CD4-positive, CD25-positive, alpha-beta regulatory T cell (primary cell): Measurements from ENCODE around the gene VPS54. TPM values are rescaled to one million over a fixed set of nuclear protein-coding genes. Genes with fewer than 3 reads are reported as not detected.

ENCODE experiments used
- ATAC-seq, 2 donors: fragments of 150-1000 bp; cut with Tn5 transposase; one replicate each; pipeline ENCODE4 v1.10.0; 2021; ENCODE audit warnings: low read depth in 2 of 2, moderate number of reproducible peaks in 2 of 2, moderate library complexity in 1 of 2
- DNase-seq, 3 donors: peaks; one replicate each; pipeline versions ENCODE4 v3.0.0 to v3.0.0-alpha.2; 2012 to 2022; ENCODE audit warnings: mixed read lengths in 1 of 3
- H3K27ac ChIP-seq: one replicate; pipeline ENCODE4 v1.7.0; 2013; ENCODE audit warnings: mild to moderate bottlenecking, low read length; ENCODE audit not compliant: insufficient read depth, poor library complexity, severe bottlenecking
- H3K27me3 ChIP-seq: one replicate; pipeline ENCODE4 v1.7.0; 2013; ENCODE audit warnings: low read length; ENCODE audit not compliant: control insufficient read depth, insufficient read depth
- H3K36me3 ChIP-seq: one replicate; pipeline ENCODE4 v1.7.0; 2013; ENCODE audit warnings: mild to moderate bottlenecking, low read length, moderate library complexity; ENCODE audit not compliant: control insufficient read depth, insufficient read depth
- H3K4me1 ChIP-seq: 2 replicates; pipeline ENCODE4 v1.7.0; 2013; ENCODE audit warnings: mild to moderate bottlenecking, low read length; ENCODE audit not compliant: insufficient read depth, control insufficient read depth, poor library complexity, severe bottlenecking
- H3K4me3 ChIP-seq: one replicate; pipeline ENCODE4 v1.7.0; 2013; ENCODE audit warnings: low read depth, mild to moderate bottlenecking, low read length, moderate library complexity
- H3K9me3 ChIP-seq, 2 experiments: 1 replicate in 1 of 2; 2 replicates in 1 of 2; pipeline ENCODE4 v1.7.0; 2013; ENCODE audit warnings: low read length in 2 of 2, mild to moderate bottlenecking in 1 of 2, moderate library complexity in 1 of 2; ENCODE audit not compliant: control insufficient read depth in 2 of 2
- H3K27ac Mint-ChIP-seq, 3 donors: one replicate each; pipeline ENCODE4 v1.8.0; 2020 to 2022; ENCODE audit warnings: mild to moderate bottlenecking in 3 of 3, mixed read lengths in 3 of 3, moderate library complexity in 2 of 3
- H3K27me3 Mint-ChIP-seq: one replicate; pipeline ENCODE4 v1.8.0; 2022; ENCODE audit warnings: mild to moderate bottlenecking, mixed read lengths
- H3K36me3 Mint-ChIP-seq: one replicate; pipeline ENCODE4 v1.8.0; 2020; ENCODE audit warnings: mixed read lengths
- H3K4me1 Mint-ChIP-seq, 4 donors: one replicate each; pipeline ENCODE4 v1.8.0; 2020 to 2022; ENCODE audit warnings: mixed read lengths in 4 of 4, mild to moderate bottlenecking in 1 of 4
- H3K4me3 Mint-ChIP-seq, 4 donors: one replicate each; pipeline ENCODE4 v1.8.0; 2020 to 2022; ENCODE audit warnings: mild to moderate bottlenecking in 4 of 4, mixed read lengths in 4 of 4, moderate library complexity in 3 of 4
- H3K9me3 Mint-ChIP-seq, 7 donors: one replicate each; pipeline ENCODE4 v1.8.0; 2020 to 2022; ENCODE audit warnings: mixed read lengths in 7 of 7, mild to moderate bottlenecking in 3 of 7, moderate library complexity in 2 of 7
- polyA plus RNA-seq, 4 donors: library from polyadenylated mRNA; unstranded; fragments of 300-500 nt; fragmentation: Illumina TruSeq; gene quantifications; one replicate each; pipeline ENCODE4 v1.2.3, GENCODE V29; 2021
- total RNA-seq: library from RNA; stranded (reverse); gene quantifications from one replicate; pipeline ENCODE4 v1.2.3, GENCODE V29; 2022

Gene VPS54
- total and polyA plus RNA-seq, 5 donors from 2014 or later, result 6.4 to 20.7 (median 12.2) TPM

DNA sequence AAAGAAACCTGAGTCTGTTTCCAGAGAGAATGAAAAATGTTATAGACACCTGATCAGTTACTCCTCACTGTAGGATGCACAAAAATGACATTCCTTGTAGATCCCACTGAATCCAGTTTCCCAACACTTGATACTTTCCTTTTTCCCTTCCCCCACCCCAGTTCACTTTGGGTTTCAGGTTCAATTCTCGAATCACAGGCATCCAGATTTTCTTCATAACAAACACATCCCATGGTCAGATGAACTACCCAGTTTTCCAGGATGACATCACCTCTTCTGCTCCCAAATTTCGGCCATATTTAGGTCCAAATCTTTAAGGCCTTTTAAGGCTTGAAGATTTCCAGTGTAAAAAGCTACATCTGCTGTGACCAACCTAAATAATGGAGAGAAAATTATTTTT, 126.1 kb downstream of the VPS54 start:
- Mint-ChIP-seq H3K27ac (peak overlapping the region in 2 of 3 donors; percentile 43 to 78), H3K36me3 (peaks cover 37% of the 10 kb centered on the region), H3K27me3 (no peaks in the 10 kb centered on the region), H3K4me1 (peaks cover 4 to 13% (median 11%) of the 10 kb centered on the region in 4 donors), H3K4me3 (no peak overlapping the region), H3K9me3 (no peaks in the 10 kb centered on the region)
- Histone ChIP-seq H3K9me3 (no peaks in the 10 kb centered on the region), H3K27me3 (no peaks in the 10 kb centered on the region), H3K4me3 (no peak overlapping the region), H3K36me3 (peaks cover 77% of the 10 kb centered on the region), H3K27ac (no peak overlapping the region), H3K4me1 (no peaks in the 10 kb centered on the region)
- no peak for DNase-seq
- ATAC-seq, result no peak

DNA sequence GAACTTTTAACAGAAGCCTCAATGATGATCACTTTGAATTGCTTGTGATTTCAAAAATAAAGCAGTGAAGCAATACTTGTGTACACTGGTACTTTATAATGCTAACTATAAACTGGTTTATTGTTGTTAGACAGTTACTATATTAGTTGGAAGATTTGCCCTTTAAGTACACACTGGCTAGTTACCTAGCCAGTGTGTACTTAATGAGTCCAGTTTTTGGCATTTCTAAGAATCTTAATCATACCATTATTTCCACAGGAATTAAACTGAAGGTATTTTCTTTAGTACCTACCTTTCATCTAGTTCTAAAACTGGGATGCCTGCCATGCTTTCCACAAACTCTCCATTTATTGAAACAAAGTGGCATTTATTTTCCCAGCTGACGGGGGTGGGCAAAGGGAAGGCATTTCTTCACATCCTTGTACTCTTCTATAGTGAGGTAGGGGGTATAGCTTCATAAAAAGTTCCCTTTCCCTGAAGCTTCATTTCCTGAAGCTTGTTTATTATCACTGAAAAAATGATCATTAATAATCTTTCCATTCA, 127.7 kb downstream of the VPS54 start:
- Histone ChIP-seq H3K9me3 (no peaks in the 10 kb centered on the region), H3K27ac (no peak overlapping the region), H3K27me3 (no peaks in the 10 kb centered on the region), H3K36me3 (peaks cover 79% of the 10 kb centered on the region), H3K4me3 (no peak overlapping the region), H3K4me1 (no peaks in the 10 kb centered on the region)
- peaks cover 4 to 18% (median 14%) of the 10 kb centered on the region in 4 donors for H3K4me1 Mint-ChIP-seq
- peak overlapping the region in 1 of 3 donors; percentile 71 for H3K27ac Mint-ChIP-seq
- no peaks in the 10 kb centered on the region for H3K27me3 Mint-ChIP-seq
- no peak for ATAC-seq
- no peak for DNase-seq
- H3K4me3 Mint-ChIP-seq, result no peak overlapping the region
- peaks cover 39% of the 10 kb centered on the region for H3K36me3 Mint-ChIP-seq
- no peaks in the 10 kb centered on the region for H3K9me3 Mint-ChIP-seq

DNA sequence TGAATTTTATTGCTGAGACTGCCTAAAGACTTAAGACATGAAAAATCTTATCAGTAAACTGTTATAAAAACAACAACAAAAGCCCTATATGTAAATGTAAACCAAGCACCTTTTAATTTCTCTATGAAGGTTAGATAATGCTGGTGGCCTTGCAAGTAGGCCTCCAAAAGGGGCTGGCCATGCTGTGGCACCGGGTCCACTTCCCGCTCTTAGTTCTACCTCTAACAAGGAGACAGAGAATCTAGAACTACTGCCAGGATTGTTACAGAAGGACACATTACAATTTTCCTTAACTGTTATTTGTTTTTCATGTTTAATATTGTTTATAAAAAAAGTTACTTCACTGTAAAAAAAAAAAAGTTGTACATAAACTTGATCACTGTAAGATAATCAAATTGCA, 128.6 kb downstream of the VPS54 start:
- no peak for DNase-seq
- Mint-ChIP-seq H3K4me1 (peaks cover 4 to 19% (median 12%) of the 10 kb centered on the region in 4 donors), H3K27ac (peak overlapping the region in 2 of 3 donors; percentile 71 to 75), H3K9me3 (no peaks in the 10 kb centered on the region), H3K4me3 (no peak overlapping the region), H3K36me3 (peaks cover 41% of the 10 kb centered on the region), H3K27me3 (no peaks in the 10 kb centered on the region)
- Histone ChIP-seq H3K9me3 (no peaks in the 10 kb centered on the region), H3K4me3 (no peak overlapping the region), H3K27ac (peak overlapping the region; percentile 7), H3K36me3 (peaks cover 84% of the 10 kb centered on the region), H3K4me1 (no peaks in the 10 kb centered on the region), H3K27me3 (no peaks in the 10 kb centered on the region)
- ATAC-seq, result no peak

- Histone ChIP-seq H3K4me1 (no peaks in the 10 kb centered on the region), H3K9me3 (no peaks in the 10 kb centered on the region), H3K27me3 (no peaks in the 10 kb centered on the region), H3K36me3 (peaks cover 94% of the 10 kb centered on the region), H3K27ac (peak overlapping the region; percentile 17), H3K4me3 (no peak overlapping the region)
- Mint-ChIP-seq H3K4me3 (no peak overlapping the region), H3K4me1 (peaks cover 8 to 19% (median 13%) of the 10 kb centered on the region in 4 donors), H3K27me3 (no peaks in the 10 kb centered on the region), H3K27ac (peak overlapping the region; percentile 8 to 48 (median 45)), H3K36me3 (peaks cover 38% of the 10 kb centered on the region), H3K9me3 (no peaks in the 10 kb centered on the region)
- peak; percentile 76 to 80 for ATAC-seq
- peak; percentile 12 to 69 (median 40) for DNase-seq
These were observed 130.5 kb downstream of the VPS54 start for GRCh38 chr2:63888490-63889402.

GRCh38 chr2:63888053-63888452, 131.2 kb downstream of the VPS54 start:
- Mint-ChIP-seq H3K4me1 (peaks cover 11 to 18% (median 15%) of the 10 kb centered on the region in 4 donors), H3K4me3 (no peak overlapping the region), H3K9me3 (no peaks in the 10 kb centered on the region), H3K27me3 (no peaks in the 10 kb centered on the region), H3K27ac (peak overlapping the region; percentile 40 to 53 (median 41)), H3K36me3 (peaks cover 39% of the 10 kb centered on the region)
- Histone ChIP-seq H3K27ac (peak overlapping the region; percentile 17), H3K4me1 (no peaks in the 10 kb centered on the region), H3K4me3 (no peak overlapping the region), H3K36me3 (peaks cover 94% of the 10 kb centered on the region), H3K27me3 (no peaks in the 10 kb centered on the region), H3K9me3 (no peaks in the 10 kb centered on the region)
- no peak for ATAC-seq
- no peak for DNase-seq

- Histone ChIP-seq H3K4me1 (no peaks in the 10 kb centered on the region), H3K27me3 (no peaks in the 10 kb centered on the region), H3K4me3 (no peak overlapping the region), H3K36me3 (peaks cover 91% of the 10 kb centered on the region), H3K27ac (no peak overlapping the region), H3K9me3 (no peaks in the 10 kb centered on the region)
- DNase-seq (no peak), ATAC-seq (no peak)
- Mint-ChIP-seq H3K27me3 (no peaks in the 10 kb centered on the region), H3K4me3 (no peak overlapping the region), H3K4me1 (peaks cover 24 to 31% (median 26%) of the 10 kb centered on the region in 4 donors), H3K9me3 (no peaks in the 10 kb centered on the region), H3K27ac (peak overlapping the region in 1 of 3 donors; percentile 74), H3K36me3 (peaks cover 50% of the 10 kb centered on the region)
These were observed 132.8 kb downstream of the VPS54 start for GRCh38 chr2:63886445-63886844.

GRCh38 chr2:63882395-63883105, 136.7 kb downstream of the VPS54 start:
- ATAC-seq (no peak), DNase-seq (no peak)
- H3K27me3 ChIP-seq, result no peaks in the 10 kb centered on the region
- H3K4me1 Mint-ChIP-seq, result peaks cover 16 to 47% (median 38%) of the 10 kb centered on the region in 4 donors
- H3K36me3 ChIP-seq, result peaks cover 65% of the 10 kb centered on the region
- no peaks in the 10 kb centered on the region for H3K9me3 Mint-ChIP-seq
- peak overlapping the region; percentile 30 for H3K27ac ChIP-seq
- H3K4me3 Mint-ChIP-seq, result no peak overlapping the region
- peak overlapping the region; percentile 73 to 86 (median 79) for H3K27ac Mint-ChIP-seq
- H3K27me3 Mint-ChIP-seq, result no peaks in the 10 kb centered on the region
- H3K36me3 Mint-ChIP-seq, result peaks cover 35% of the 10 kb centered on the region
- H3K4me3 ChIP-seq, result no peak overlapping the region
- no peaks in the 10 kb centered on the region for H3K4me1 ChIP-seq
- H3K9me3 ChIP-seq, result no peaks in the 10 kb centered on the region
